Adrenal gland (tissue), 12 donors: ENCODE measurements around the gene STK32C. TPM values are rescaled to one million over a fixed set of nuclear protein-coding genes. Genes with fewer than 3 reads are reported as not detected.

Source experiments
- DNase-seq, 7 donors: peaks; one replicate each; pipeline ENCODE4 v3.0.0-alpha.2; 2019 to 2020
- H3K27ac ChIP-seq, 5 donors: fragments of 200-600 bp; sonication (generic) in 4 of 5; 1 replicate in 3 of 5; 2 replicates in 2 of 5; pipeline versions ENCODE4 v1.5.1 to v1.8.0; 2016 to 2020; ENCODE audit warnings: mild to moderate bottlenecking in 1 of 5
- H3K27me3 ChIP-seq: fragments of 200-600 bp; 2 replicates; pipeline ENCODE4 v1.8.0; 2021
- H3K36me3 ChIP-seq, 2 donors: fragments of 200-600 bp; replicated peaks in 1 of 2; 1 replicate in 1 of 2; 2 replicates in 1 of 2; pipeline versions ENCODE4 v1.5.1 to v1.8.0; 2018 to 2022
- H3K4me1 ChIP-seq, 2 donors: fragments of 200-600 bp; replicated peaks in 1 of 2; 1 replicate in 1 of 2; 2 replicates in 1 of 2; pipeline versions ENCODE4 v1.5.1 to v1.8.0; 2018 to 2021
- H3K4me3 ChIP-seq, 4 donors: fragments of 200-600 bp; sonication (generic) in 3 of 4; one replicate each; pipeline ENCODE4 v1.5.1; 2016 to 2018
- H3K9me3 ChIP-seq, 3 donors: fragments of 200-600 bp; sonication (generic) in 1 of 3; replicated peaks in 1 of 3; 1 replicate in 2 of 3; 2 replicates in 1 of 3; pipeline versions ENCODE4 v1.5.1 to v1.8.0; 2016 to 2021
- CTCF ChIP-seq, 6 experiments: fragments of 450-650 bp in 4 of 6; fragments of 200-600 bp in 2 of 6; sonication (generic) in 1 of 6; IDR thresholded peaks; 1 replicate in 5 of 6; 2 replicates in 1 of 6; pipeline versions ENCODE4 v1.5.1 to v1.8.0; 2016 to 2021; ENCODE audit warnings: antibody characterized with exemption in 6 of 6, mild to moderate bottlenecking in 2 of 6, moderate library complexity in 1 of 6
- POLR2A ChIP-seq, 2 donors: fragments of 450-650 bp; IDR thresholded peaks; one replicate each; pipeline ENCODE4 v1.6.1; 2017; ENCODE audit warnings: antibody characterized with exemption in 2 of 2, mild to moderate bottlenecking in 2 of 2, moderate library complexity in 1 of 2
- WGBS, 4 donors: extraction: QIAGEN DNeasy Blood & Tissue Kit in 2 of 4; methylation state at CpG; one replicate each; pipeline versions ENCODE4 v1.1.5 to v1.1.7; 2013 to 2017; 5-methylcytosine and 5-hydroxymethylcytosine counted together
- intact Hi-C, 2 donors: fragments of 100-400 bp; cut with DNase I; formaldehyde crosslinking; loops; one replicate each; pipeline versions ENCODE4 v1.14.1 to v1.15.0; 2022 to 2023
- polyA plus RNA-seq, 3 donors: library from polyadenylated mRNA; stranded (reverse); fragments of 200-250 nt in 2 of 3; fragments of 350-450 nt in 1 of 3; fragmentation: Illumina TruSeq in 1 of 3; extraction: RNeasy Lipid Tissue Mini Kit (QIAGEN cat#74804) in 1 of 3; gene quantifications; one replicate each; pipeline ENCODE4 v1.2.3, GENCODE V29; 2013 to 2014
- total RNA-seq, 9 donors: library from RNA; depleted of rRNA in 4 of 9; stranded (reverse); fragments of >200 nt in 4 of 9; fragments of 120-200 nt in 1 of 9; fragmentation: NEBNext Ultra II Directional in 1 of 9; extraction: Animal tissue kit (Norgen Biotek cat#: 25700) in 1 of 9; gene quantifications; one replicate each; pipeline versions ENCODE4 v1.1.0 to v1.2.4, GENCODE V29; 2013 to 2023
- donor health status: healthy with polysubstance abuse.
- donor health status: Bipolar disorder and iron deficiency.
- donor health status: DM: yes; HTN: yes; CAD: no.
- donor health status: DM: no; HTN: no; CAD: no.
- donor health status: DM: no; HTN: no; CAD: no.
- donor health status: DM: yes; HTN: yes; CAD: no.

The STK32C gene
- total and polyA plus RNA-seq, 12 donors = 2.8 to 36.5 (median 15.9) TPM

- 73 to 83% (median 80%) methylated on average over 2 to 5 of the region's 5 CpGs for WGBS, 4 donors
- Histone ChIP-seq H3K4me1 (no peaks in the 10 kb centered on the region), H3K27ac (no peak overlapping the region), H3K36me3 (no peaks in the 10 kb centered on the region), H3K27me3 (no peaks in the 10 kb centered on the region), H3K4me3 (no peak overlapping the region), H3K9me3 (peaks cover 0 to 5% (median 0%) of the 10 kb centered on the region in 3 donors)
- intact Hi-C loops = no loop called here
- DNase-seq = no peak
- TF ChIP-seq POLR2A (IDR thresholded peaks at IDR 0.05) (no peak), CTCF (IDR thresholded peaks at IDR 0.05) (no peak)
Observed at GRCh38 chr10:132291826-132292225, 15.9 kb downstream of the STK32C start.

- no peak overlapping the region for H3K4me3 ChIP-seq
- DNase-seq = no peak
- no peaks in the 10 kb centered on the region for H3K36me3 ChIP-seq
- H3K27ac ChIP-seq = no peak overlapping the region
- no peaks in the 10 kb centered on the region for H3K27me3 ChIP-seq
- intact Hi-C loops = no loop called here
- no peak for TF ChIP-seq POLR2A (IDR thresholded peaks at IDR 0.05)
- no peak for TF ChIP-seq CTCF (IDR thresholded peaks at IDR 0.05)
- WGBS, 4 donors = 96 to 100% (median 98%) methylated on average over 3 to 6 of the region's 6 CpGs
- no peaks in the 10 kb centered on the region for H3K4me1 ChIP-seq
- H3K9me3 ChIP-seq = peaks cover 0 to 5% (median 0%) of the 10 kb centered on the region in 3 donors
Observed at GRCh38 chr10:132290631-132291030, 17.1 kb downstream of the STK32C start.

- TF ChIP-seq CTCF (IDR thresholded peaks at IDR 0.05) (no peak), POLR2A (IDR thresholded peaks at IDR 0.05) (no peak)
- Histone ChIP-seq H3K27ac (no peak overlapping the region), H3K27me3 (no peaks in the 10 kb centered on the region), H3K4me3 (no peak overlapping the region), H3K4me1 (no peaks in the 10 kb centered on the region), H3K9me3 (peaks cover 0 to 5% (median 0%) of the 10 kb centered on the region in 3 donors), H3K36me3 (no peaks in the 10 kb centered on the region)
- intact Hi-C loops = no loop called here
- WGBS, 4 donors = 81 to 100% (median 82%) methylated on average over 1 to 2 of the region's 2 CpGs
- DNase-seq = no peak
Observed at GRCh38 chr10:132289439-132289838, 18.3 kb downstream of the STK32C start.

GRCh38 chr10:132283604-132284382, 24.0 kb downstream of the STK32C start:
- no peaks in the 10 kb centered on the region for H3K27me3 ChIP-seq
- H3K27ac ChIP-seq = no peak overlapping the region
- no peak overlapping the region for H3K4me3 ChIP-seq
- TF ChIP-seq POLR2A (IDR thresholded peaks at IDR 0.05) = no peak
- no peak for TF ChIP-seq CTCF (IDR thresholded peaks at IDR 0.05)
- no peaks in the 10 kb centered on the region for H3K4me1 ChIP-seq
- intact Hi-C loops = no loop called here
- DNase-seq = no peak
- 75 to 82% (median 78%) methylated on average over 15 to 24 of the region's 24 CpGs for WGBS, 4 donors
- H3K36me3 ChIP-seq = no peaks in the 10 kb centered on the region
- peaks cover 0 to 3% (median 0%) of the 10 kb centered on the region in 3 donors for H3K9me3 ChIP-seq
